ENCODE results near the gene CFAP52.

The CFAP52 gene

GRCh38 chr17:9568957-9569588, 7.4 kb upstream of the CFAP52 start (continued):
- TF ChIP-seq ZSCAN4 (tag by site-specific recombination; IDR thresholded peaks at IDR 0.05) (no peak), ZNF148 (tag by site-specific recombination; IDR thresholded peaks at IDR 0.05; ENCODE audit: borderline replicate concordance) (no peak), ATF2 (tag by site-specific recombination; IDR thresholded peaks at IDR 0.05; ENCODE audit: low read depth) (no peak), ZNF223 (tag by site-specific recombination; IDR thresholded peaks at IDR 0.05) (no peak), FEZF1 (tag by site-specific recombination; IDR thresholded peaks at IDR 0.05) (peak; percentile 93), ZNF10 (tag by site-specific recombination; IDR thresholded peaks at IDR 0.05) (peak; percentile 78), MZF1 (tag by site-specific recombination; IDR thresholded peaks at IDR 0.05; ENCODE audit: borderline replicate concordance) (no peak), ZNF280D (tag by site-specific recombination; IDR thresholded peaks at IDR 0.05) (no peak), GLI4 (tag by site-specific recombination; IDR thresholded peaks at IDR 0.05) (no peak), HIC1 (tag by site-specific recombination; IDR thresholded peaks at IDR 0.05) (peak; percentile 83; the same call in 1 of the 2 replicates), YY1 (tag by site-specific recombination; IDR thresholded peaks at IDR 0.05) (no peak), BCL6B (tag by site-specific recombination; IDR thresholded peaks at IDR 0.05) (0 out of 2 replicates have a peak, but pooled peaks have one; percentile 55), ZNF530 (tag by site-specific recombination; IDR thresholded peaks at IDR 0.05; ENCODE audit: low read depth) (no peak), ZNF2 (tag by site-specific recombination; IDR thresholded peaks at IDR 0.05) (no peak), ZNF843 (tag by site-specific recombination; IDR thresholded peaks at IDR 0.05) (peak; percentile 96), ZNF423 (tag by site-specific recombination; IDR thresholded peaks at IDR 0.05) (peak; percentile 77), ZBTB21 (tag by site-specific recombination; IDR thresholded peaks at IDR 0.05) (no peak), ZBTB8A (tag by site-specific recombination; IDR thresholded peaks at IDR 0.05) (peak; percentile 58), ZNF514 (tag by site-specific recombination; IDR thresholded peaks at IDR 0.05) (no peak), ZNF768 (tag by site-specific recombination; IDR thresholded peaks at IDR 0.05) (no peak), ZNF292 (tag by site-specific recombination; IDR thresholded peaks at IDR 0.05; ENCODE audit: borderline replicate concordance, low read depth) (no peak), ZBTB48 (tag by site-specific recombination; IDR thresholded peaks at IDR 0.05) (no peak), ZNF837 (tag by site-specific recombination; IDR thresholded peaks at IDR 0.05) (no peak), ZNF266 (tag by site-specific recombination; IDR thresholded peaks at IDR 0.05; ENCODE audit: low read depth) (no peak), EGR2 (tag by site-specific recombination; IDR thresholded peaks at IDR 0.05; ENCODE audit: low read depth) (peak; percentile 57; the same call in 1 of the 2 replicates), ZSCAN16 (tag by site-specific recombination; IDR thresholded peaks at IDR 0.05) (no peak), ZNF404 (tag by site-specific recombination; IDR thresholded peaks at IDR 0.05) (no peak), ZNF248 (tag by site-specific recombination; IDR thresholded peaks at IDR 0.05) (no peak), TRIM28 (IDR thresholded peaks at IDR 0.05; ENCODE audit: borderline replicate concordance, low read length) (no peak), ZNF133 (tag by site-specific recombination; IDR thresholded peaks at IDR 0.05) (no peak)

All from HEK293 (cell line).